Measurements from ENCODE around the gene LMLN. TPM values are rescaled to one million over a fixed set of nuclear protein-coding genes. Genes with fewer than 3 reads are reported as not detected.
"Not testable (repeated sequence)": the region's sequence is repeated elsewhere in the genome, so short reads cannot be mapped to it uniquely, and the experiment has no call there.

Gene LMLN
- total RNA-seq, 1 donor from 2014 or later: 2.8 TPM

GRCh38 chr3:198046120-198046857 is 86.3 kb downstream of the LMLN start:
- Mint-ChIP-seq H3K4me3 (no peak overlapping the region), H3K4me1 (ENCODE audit: low read depth) (no peaks in the 10 kb centered on the region), H3K9me3 (no peaks in the 10 kb centered on the region), H3K36me3 (ENCODE audit: low read depth) (no peaks in the 10 kb centered on the region), H3K27me3 (ENCODE audit: insufficient read depth) (no peaks in the 10 kb centered on the region), H3K27ac (no peak overlapping the region)
- DNase-seq (ENCODE audit: low spot score): no peak
- intact Hi-C loops (cut with micrococcal nuclease): no loop called here

- intact Hi-C loops (cut with micrococcal nuclease): no loop called here
- Mint-ChIP-seq H3K4me3 (no peak overlapping the region), H3K4me1 (ENCODE audit: low read depth) (no peaks in the 10 kb centered on the region), H3K9me3 (no peaks in the 10 kb centered on the region), H3K36me3 (ENCODE audit: low read depth) (no peaks in the 10 kb centered on the region), H3K27ac (no peak overlapping the region), H3K27me3 (ENCODE audit: insufficient read depth) (no peaks in the 10 kb centered on the region)
- no peak for DNase-seq (ENCODE audit: low spot score)
These were observed 88.4 kb downstream of the LMLN start for GRCh38 chr3:198048445-198048844.

- H3K9me3 Mint-ChIP-seq: no peaks in the 10 kb centered on the region
- H3K27me3 Mint-ChIP-seq (ENCODE audit: insufficient read depth): peaks cover 13% of the 10 kb centered on the region
These were observed 91.8 kb downstream of the LMLN start for GRCh38 chr3:198051836-198052235.

GRCh38 chr3:198053462-198053861 is 93.4 kb downstream of the LMLN start:
- H3K4me3 Mint-ChIP-seq; H3K4me1 Mint-ChIP-seq (ENCODE audit: low read depth); H3K9me3 Mint-ChIP-seq; H3K36me3 Mint-ChIP-seq (ENCODE audit: low read depth); intact Hi-C loops (cut with micrococcal nuclease); DNase-seq (ENCODE audit: low spot score); H3K27ac Mint-ChIP-seq: not testable (repeated sequence)
- peaks cover 15% of the 10 kb centered on the region for H3K27me3 Mint-ChIP-seq (ENCODE audit: insufficient read depth)

More at GRCh38 chr3:198051836-198052235, 91.8 kb downstream of the LMLN start:
- no peak overlapping the region for H3K27ac Mint-ChIP-seq
- no peaks in the 10 kb centered on the region for H3K36me3 Mint-ChIP-seq (ENCODE audit: low read depth)
- H3K4me1 Mint-ChIP-seq (ENCODE audit: low read depth): no peaks in the 10 kb centered on the region
- no peak for DNase-seq (ENCODE audit: low spot score)
- intact Hi-C loops (cut with micrococcal nuclease): no loop called here
- no peak overlapping the region for H3K4me3 Mint-ChIP-seq

GRCh38 chr3:198061119-198062067 is 101.4 kb downstream of the LMLN start:
- intact Hi-C loops (cut with micrococcal nuclease): no loop called here
- H3K27me3 Mint-ChIP-seq (ENCODE audit: insufficient read depth): peaks cover 13% of the 10 kb centered on the region
- no peak overlapping the region for H3K27ac Mint-ChIP-seq
- H3K9me3 Mint-ChIP-seq: no peaks in the 10 kb centered on the region
- no peak overlapping the region for H3K4me3 Mint-ChIP-seq
- no peaks in the 10 kb centered on the region for H3K36me3 Mint-ChIP-seq (ENCODE audit: low read depth)
- DNase-seq (ENCODE audit: low spot score): no peak
- H3K4me1 Mint-ChIP-seq (ENCODE audit: low read depth): no peaks in the 10 kb centered on the region

GRCh38 chr3:198062068-198062465 is 102.0 kb downstream of the LMLN start:
- intact Hi-C loops (cut with micrococcal nuclease): no loop called here
- H3K27me3 Mint-ChIP-seq (ENCODE audit: insufficient read depth): peaks cover 13% of the 10 kb centered on the region
- H3K4me1 Mint-ChIP-seq (ENCODE audit: low read depth): no peaks in the 10 kb centered on the region
- no peaks in the 10 kb centered on the region for H3K36me3 Mint-ChIP-seq (ENCODE audit: low read depth)
- no peak overlapping the region for H3K27ac Mint-ChIP-seq
- no peaks in the 10 kb centered on the region for H3K9me3 Mint-ChIP-seq
- no peak for DNase-seq (ENCODE audit: low spot score)
- no peak overlapping the region for H3K4me3 Mint-ChIP-seq

- no peak overlapping the region for H3K27ac Mint-ChIP-seq
- H3K9me3 Mint-ChIP-seq: no peaks in the 10 kb centered on the region
These were observed 104.4 kb downstream of the LMLN start for GRCh38 chr3:198064420-198064819.

GRCh38 chr3:198065897-198066296 is 105.9 kb downstream of the LMLN start:
- no peak overlapping the region for H3K27ac Mint-ChIP-seq
- no peaks in the 10 kb centered on the region for H3K36me3 Mint-ChIP-seq (ENCODE audit: low read depth)
- H3K27me3 Mint-ChIP-seq (ENCODE audit: insufficient read depth): peaks cover 7% of the 10 kb centered on the region
- intact Hi-C loops (cut with micrococcal nuclease): no loop called here
- H3K9me3 Mint-ChIP-seq: no peaks in the 10 kb centered on the region
- no peaks in the 10 kb centered on the region for H3K4me1 Mint-ChIP-seq (ENCODE audit: low read depth)
- no peak for DNase-seq (ENCODE audit: low spot score)
- H3K4me3 Mint-ChIP-seq: no peak overlapping the region

More at GRCh38 chr3:198064420-198064819, 104.4 kb downstream of the LMLN start:
- no peak overlapping the region for H3K4me3 Mint-ChIP-seq
- intact Hi-C loops (cut with micrococcal nuclease): no loop called here
- H3K36me3 Mint-ChIP-seq (ENCODE audit: low read depth): no peaks in the 10 kb centered on the region
- H3K27me3 Mint-ChIP-seq (ENCODE audit: insufficient read depth): peaks cover 11% of the 10 kb centered on the region
- DNase-seq (ENCODE audit: low spot score): no peak
- H3K4me1 Mint-ChIP-seq (ENCODE audit: low read depth): no peaks in the 10 kb centered on the region

- H3K4me1 Mint-ChIP-seq (ENCODE audit: low read depth): peaks cover 15% of the 10 kb centered on the region
- H3K36me3 Mint-ChIP-seq (ENCODE audit: low read depth): no peaks in the 10 kb centered on the region
- no peak overlapping the region for H3K27ac Mint-ChIP-seq
- peaks cover 7% of the 10 kb centered on the region for H3K27me3 Mint-ChIP-seq (ENCODE audit: insufficient read depth)
- no peak for DNase-seq (ENCODE audit: low spot score)
- no peaks in the 10 kb centered on the region for H3K9me3 Mint-ChIP-seq
- H3K4me3 Mint-ChIP-seq: no peak overlapping the region
- intact Hi-C loops (cut with micrococcal nuclease): no loop called here
These were observed 107.4 kb downstream of the LMLN start for GRCh38 chr3:198067416-198067815.

GRCh38 chr3:198070871-198071270 is 110.9 kb downstream of the LMLN start:
- Mint-ChIP-seq H3K4me3 (no peak overlapping the region), H3K27me3 (ENCODE audit: insufficient read depth) (peaks cover 25% of the 10 kb centered on the region), H3K9me3 (no peaks in the 10 kb centered on the region), H3K36me3 (ENCODE audit: low read depth) (no peaks in the 10 kb centered on the region), H3K27ac (no peak overlapping the region), H3K4me1 (ENCODE audit: low read depth) (peaks cover 20% of the 10 kb centered on the region)
- intact Hi-C loops (cut with micrococcal nuclease): loop anchor here (5.0 kb wide), 1 partner anchor 319 kb away; no protein-coding TSS in a partner anchor
- DNase-seq (ENCODE audit: low spot score): no peak

GRCh38 chr3:198071602-198072287 is 111.7 kb downstream of the LMLN start:
- intact Hi-C loops (cut with micrococcal nuclease): loop anchor here (1.0 to 5.0 kb wide), 4 partner anchors 9 to 319 kb away; partner anchors contain the start of gene LMLN
- Mint-ChIP-seq H3K4me1 (ENCODE audit: low read depth) (peaks cover 27% of the 10 kb centered on the region), H3K36me3 (ENCODE audit: low read depth) (no peaks in the 10 kb centered on the region), H3K9me3 (no peaks in the 10 kb centered on the region), H3K4me3 (no peak overlapping the region), H3K27ac (peak overlapping the region; percentile 85), H3K27me3 (ENCODE audit: insufficient read depth) (peaks cover 32% of the 10 kb centered on the region)
- peak; percentile 20 for DNase-seq (ENCODE audit: low spot score)

- intact Hi-C loops (cut with micrococcal nuclease): no loop called here
- no peaks in the 10 kb centered on the region for H3K36me3 Mint-ChIP-seq (ENCODE audit: low read depth)
These were observed 116.8 kb downstream of the LMLN start for GRCh38 chr3:198076722-198077308.

More at GRCh38 chr3:198076722-198077308, 116.8 kb downstream of the LMLN start:
- Mint-ChIP-seq H3K4me3 (no peak overlapping the region), H3K27ac (no peak overlapping the region), H3K27me3 (ENCODE audit: insufficient read depth) (peaks cover 57% of the 10 kb centered on the region), H3K9me3 (no peaks in the 10 kb centered on the region), H3K4me1 (ENCODE audit: low read depth) (peaks cover 26% of the 10 kb centered on the region)
- no peak for DNase-seq (ENCODE audit: low spot score)
